Mesodermal cell (in vitro differentiated cells): Measurements from ENCODE around the gene TPST1.
"Not testable (repeated sequence)": the region's sequence is repeated elsewhere in the genome, so short reads cannot be mapped to it uniquely, and the experiment has no call there.

Experiments used
- H3K27ac ChIP-seq: 2 replicates; pipeline ENCODE4 v1.7.0; 2013; ENCODE audit warnings: mild to moderate bottlenecking, low read depth, low read length, moderate library complexity; ENCODE audit not compliant: severe bottlenecking
- H3K36me3 ChIP-seq: 2 replicates; pipeline ENCODE4 v1.7.1; 2013; ENCODE audit warnings: mild to moderate bottlenecking, low read length, moderate library complexity; ENCODE audit not compliant: control insufficient read depth, insufficient read depth
- H3K4me1 ChIP-seq: one replicate; pipeline ENCODE4 v1.7.1; 2013; ENCODE audit warnings: mild to moderate bottlenecking, low read length; ENCODE audit not compliant: insufficient read depth, control insufficient read depth, poor library complexity, severe bottlenecking
- H3K4me3 ChIP-seq: 2 replicates; pipeline ENCODE4 v1.7.0; 2013; ENCODE audit warnings: low read length, control low read depth, mild to moderate bottlenecking; ENCODE audit not compliant: insufficient read depth, poor library complexity, severe bottlenecking; ENCODE audit errors: extremely low read depth
- H3K9me3 ChIP-seq: 2 replicates; pipeline ENCODE4 v1.7.1; 2013; ENCODE audit warnings: mild to moderate bottlenecking, low read length, moderate library complexity; ENCODE audit not compliant: control insufficient read depth
- WGBS, 2 experiments: methylation state at CpG; one replicate each; pipeline ENCODE4 v1.1.5; 2013; ENCODE audit warnings: missing lambda C conversion rate in 2 of 2; ENCODE audit not compliant: insufficient coverage in 2 of 2; 5-methylcytosine and 5-hydroxymethylcytosine counted together

Gene TPST1

DNA sequence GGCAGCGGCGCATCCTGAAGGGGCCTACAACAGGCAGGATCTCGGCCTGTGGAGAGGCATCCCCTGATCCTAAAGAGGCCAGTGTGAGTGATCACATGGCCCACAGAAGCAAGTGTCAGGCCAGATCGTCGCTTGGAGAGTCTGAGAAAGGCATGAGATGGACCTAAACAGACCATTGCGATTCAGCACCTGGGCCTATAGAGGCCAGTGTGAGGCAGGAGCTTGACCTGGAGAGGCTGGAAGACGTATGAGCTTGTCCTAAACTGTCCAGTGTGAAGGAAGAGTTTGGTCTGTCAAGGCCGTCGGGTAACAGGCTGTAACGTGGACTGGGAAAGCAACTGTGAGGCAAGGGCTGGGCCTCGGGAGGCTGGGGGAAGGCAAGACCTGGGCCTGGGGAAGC lies 172.6 kb downstream of the TPST1 start:
- H3K36me3 ChIP-seq = peaks cover 12% of the 10 kb centered on the region
- H3K4me3 ChIP-seq = no peak overlapping the region
- 96% methylated on average over 10 to 11 of the region's 11 CpGs for WGBS, 2 experiments
- H3K9me3 ChIP-seq = no peaks in the 10 kb centered on the region
- H3K27ac ChIP-seq = no peak overlapping the region
- peaks cover 6% of the 10 kb centered on the region for H3K4me1 ChIP-seq

DNA sequence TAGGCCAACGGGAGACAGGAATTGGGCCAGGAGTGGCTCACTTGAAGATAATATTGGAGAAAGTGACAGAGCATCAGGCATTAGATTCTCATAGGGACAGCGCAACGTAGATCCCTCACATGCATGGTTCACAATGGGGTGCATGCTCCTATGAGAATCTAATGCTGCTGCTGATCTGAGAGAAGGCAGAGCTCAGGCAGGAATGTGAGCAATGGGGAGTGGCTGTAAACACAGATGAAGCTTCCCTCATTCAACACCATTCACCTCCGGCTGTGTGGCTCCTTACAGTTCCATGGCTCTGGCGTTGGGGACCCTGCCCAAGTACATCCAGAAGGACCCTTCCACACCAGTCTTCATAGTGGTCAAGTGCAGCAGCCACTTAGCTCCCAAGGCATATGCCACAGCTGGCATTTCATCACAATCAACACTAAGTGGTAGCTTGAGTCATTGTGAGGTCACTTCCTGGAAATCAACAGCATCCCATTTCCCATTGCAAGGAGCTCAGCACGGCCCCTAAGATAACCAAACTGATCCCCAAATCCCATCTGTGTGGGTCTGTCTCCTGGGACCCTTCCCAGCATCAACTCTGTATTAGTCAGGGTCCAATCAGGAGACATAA lies 174.5 kb downstream of the TPST1 start:
- peaks cover 6% of the 10 kb centered on the region for H3K4me1 ChIP-seq
- WGBS, 2 experiments = 93 to 95% methylated on average over 4 to 5 of the region's 6 CpGs
- peaks cover 12% of the 10 kb centered on the region for H3K36me3 ChIP-seq
- H3K9me3 ChIP-seq = no peaks in the 10 kb centered on the region
- no peak overlapping the region for H3K27ac ChIP-seq
- no peak overlapping the region for H3K4me3 ChIP-seq

DNA sequence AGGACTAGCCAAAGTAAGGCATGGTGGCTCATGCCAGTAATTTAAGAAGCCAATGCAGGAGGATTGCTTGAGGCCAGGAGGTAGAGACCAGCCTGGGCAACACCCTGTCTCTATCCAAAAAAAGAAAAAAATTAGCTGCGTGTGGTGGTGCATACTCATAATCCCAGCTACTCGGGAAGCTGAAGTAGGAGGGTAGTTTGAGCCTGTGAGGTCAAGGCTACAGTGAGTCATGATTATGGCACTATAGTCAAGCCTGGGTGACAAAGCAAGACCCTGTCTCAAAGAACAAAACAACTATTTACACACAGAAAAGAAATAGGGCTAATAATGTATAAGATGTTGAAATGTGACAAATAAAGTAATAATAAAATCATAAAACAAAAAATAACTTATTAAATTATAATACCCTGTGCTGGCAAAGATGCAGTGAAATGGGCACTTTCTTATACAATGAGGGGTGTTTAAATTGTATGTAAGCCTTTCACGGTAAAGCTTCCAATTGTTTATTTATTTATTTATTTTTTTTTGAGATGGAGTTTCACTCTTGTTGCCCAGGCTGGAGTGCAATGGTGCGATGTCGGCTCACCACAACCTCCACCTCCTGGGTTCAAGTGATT lies 175.2 kb downstream of the TPST1 start:
- Histone ChIP-seq H3K36me3 (peaks cover 12% of the 10 kb centered on the region), H3K9me3 (no peaks in the 10 kb centered on the region), H3K27ac (no peak overlapping the region), H3K4me3 (no peak overlapping the region), H3K4me1 (peaks cover 6% of the 10 kb centered on the region)
- WGBS, 2 experiments = 100% methylated on average over 1 of the region's 5 CpGs; no CpG with 5 or more reads in 1 of the 2 experiments

DNA sequence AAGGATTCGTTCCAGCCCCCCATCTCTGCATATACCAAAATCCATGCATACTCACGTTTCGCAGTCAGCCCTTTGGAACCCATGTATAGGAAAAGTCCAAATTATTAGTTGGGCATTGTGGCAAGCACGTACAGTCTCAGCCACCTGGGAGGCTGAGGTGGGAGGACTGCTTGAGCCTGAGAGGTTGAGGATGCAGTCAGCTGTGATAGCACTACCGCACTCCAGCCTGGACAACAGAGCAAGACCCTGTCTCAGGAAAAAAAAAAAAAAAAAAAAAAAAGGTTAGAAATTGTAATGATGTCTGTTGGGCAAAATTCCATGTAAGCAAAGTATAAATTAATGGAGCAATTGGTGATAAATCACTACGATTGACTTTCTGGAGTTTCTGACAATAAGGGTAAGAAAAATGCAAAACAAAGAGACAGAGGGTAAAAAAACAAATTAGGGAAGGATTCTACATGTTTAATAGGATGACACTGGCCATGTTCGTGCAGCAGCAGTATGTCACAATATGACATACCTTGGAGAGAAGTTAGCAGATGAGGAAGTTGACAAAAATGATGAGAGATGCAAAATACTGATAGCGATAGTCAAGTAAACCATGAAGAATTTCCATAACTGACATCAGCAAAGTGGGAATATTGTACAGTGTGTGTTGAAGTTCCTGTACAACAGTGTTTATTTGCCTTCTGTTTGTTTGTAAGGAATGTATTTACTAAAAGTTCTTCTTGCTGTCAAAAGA lies 177.2 kb downstream of the TPST1 start:
- H3K9me3 ChIP-seq = not testable (repeated sequence)
- 96% methylated on average over 4 to 5 of the region's 8 CpGs for WGBS, 2 experiments

DNA sequence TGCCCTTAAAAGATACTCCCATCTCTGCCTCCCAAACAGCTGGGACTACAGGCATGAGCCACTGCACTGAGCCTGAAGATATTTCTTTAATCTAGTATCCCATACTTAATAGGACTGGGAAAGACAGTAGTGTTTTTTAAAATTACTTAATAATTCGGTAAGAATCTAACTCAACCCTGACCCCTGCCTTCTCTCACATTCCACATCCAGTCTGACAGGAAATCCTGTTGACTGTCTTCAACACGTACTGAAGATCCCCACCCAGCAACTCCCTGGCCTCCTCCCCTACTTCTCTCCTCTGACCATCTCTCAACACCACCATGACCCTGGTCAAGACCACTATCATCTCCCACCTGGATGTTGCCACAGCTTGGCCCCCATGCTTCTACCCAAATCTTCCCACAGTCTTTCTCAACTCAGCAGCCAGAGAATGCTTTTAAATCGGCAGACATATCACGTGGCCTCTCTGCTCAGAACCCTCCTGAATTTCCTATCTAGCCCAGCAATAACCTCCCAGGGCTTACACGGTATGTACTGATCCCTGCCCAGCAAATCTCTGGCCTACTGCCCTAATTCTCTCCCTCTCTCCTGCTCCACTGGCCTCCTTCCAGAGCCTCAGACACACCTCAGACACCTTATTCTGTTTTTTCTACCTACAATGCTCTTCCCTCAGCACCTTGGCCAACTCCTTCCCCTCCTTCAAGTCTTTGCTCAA lies 180.2 kb downstream of the TPST1 start:
- H3K27ac ChIP-seq, H3K36me3 ChIP-seq, H3K9me3 ChIP-seq, H3K4me1 ChIP-seq, H3K4me3 ChIP-seq: not testable (repeated sequence)
- WGBS, 2 experiments = 89 to 95% methylated on average over 4 to 5 of the region's 5 CpGs

More for the DNA sequence above, 177.2 kb downstream of the TPST1 start:
- not testable (repeated sequence) for H3K4me3 ChIP-seq, H3K27ac ChIP-seq, H3K4me1 ChIP-seq
- H3K36me3 ChIP-seq = peaks cover 12% of the 10 kb centered on the region

DNA sequence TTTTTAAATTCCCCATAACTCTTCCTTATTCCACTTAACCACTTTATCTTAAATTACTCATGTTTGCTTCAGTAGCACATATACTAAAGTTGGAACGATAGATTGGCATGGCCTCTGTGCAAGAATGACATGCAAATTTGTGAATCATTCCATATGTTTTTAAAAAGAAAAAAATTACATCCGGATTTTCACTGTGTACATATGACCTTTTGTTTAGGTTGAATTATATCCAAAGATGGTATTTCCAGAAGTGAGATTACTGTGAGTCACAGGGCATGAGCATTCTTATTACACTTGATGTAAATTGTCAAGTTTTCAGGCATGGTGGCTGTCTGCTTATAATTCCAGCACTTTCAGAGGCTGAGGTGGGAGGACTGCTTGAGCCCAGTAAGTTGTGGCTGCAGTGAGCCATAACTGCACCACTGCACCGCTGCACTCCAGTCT lies 190.0 kb downstream of the TPST1 start:
- 100% methylated on average over 1 to 2 of the region's 3 CpGs for WGBS, 2 experiments
- not testable (repeated sequence) for H3K4me1 ChIP-seq, H3K36me3 ChIP-seq, H3K4me3 ChIP-seq, H3K9me3 ChIP-seq, H3K27ac ChIP-seq

DNA sequence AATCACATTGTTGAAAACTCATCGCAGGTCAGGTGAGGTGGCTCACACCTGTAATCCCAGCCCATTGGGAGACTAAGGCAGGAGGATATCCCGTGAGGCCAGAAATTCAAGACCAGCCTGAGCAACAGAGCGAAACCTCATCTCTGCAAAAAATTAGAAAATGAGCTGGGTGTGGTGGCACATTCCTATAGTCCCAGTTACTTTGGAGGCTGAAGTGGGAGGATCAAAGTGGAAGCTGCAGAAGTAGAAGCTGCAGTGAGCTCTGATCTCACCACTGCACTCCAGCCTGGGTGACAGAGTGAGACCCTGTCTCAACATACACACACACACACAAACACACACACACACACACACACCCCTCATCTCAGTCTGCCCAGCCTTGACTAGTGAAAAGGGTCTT lies 190.9 kb downstream of the TPST1 start:
- H3K36me3 ChIP-seq, H3K27ac ChIP-seq, H3K9me3 ChIP-seq, H3K4me1 ChIP-seq, H3K4me3 ChIP-seq: not testable (repeated sequence)
- WGBS, 2 experiments = 89 to 96% methylated on average over 3 of the region's 3 CpGs

DNA sequence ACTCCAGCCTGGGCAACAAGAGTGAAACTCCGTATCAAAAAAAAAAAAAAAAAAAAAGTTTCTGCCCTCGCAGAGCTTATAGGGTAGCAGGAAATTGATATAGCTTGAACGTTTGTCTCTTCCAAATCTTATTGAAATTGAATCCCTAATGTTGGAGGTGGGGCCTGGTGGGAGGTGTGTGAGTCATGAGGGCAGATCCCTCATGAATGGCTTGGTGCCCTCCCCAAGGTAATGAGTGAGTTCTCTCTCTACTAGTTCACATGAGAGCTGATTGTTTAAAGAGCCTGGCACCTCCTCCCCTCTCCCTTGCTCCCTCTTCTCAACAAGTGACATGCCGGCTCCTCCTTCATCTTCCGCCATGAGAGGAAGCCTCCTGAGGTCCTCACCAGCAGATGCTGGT lies 193.7 kb downstream of the TPST1 start:
- WGBS, 2 experiments = 82 to 83% methylated on average over 3 to 4 of the region's 5 CpGs
- not testable (repeated sequence) for H3K9me3 ChIP-seq, H3K4me1 ChIP-seq, H3K27ac ChIP-seq, H3K4me3 ChIP-seq, H3K36me3 ChIP-seq

DNA sequence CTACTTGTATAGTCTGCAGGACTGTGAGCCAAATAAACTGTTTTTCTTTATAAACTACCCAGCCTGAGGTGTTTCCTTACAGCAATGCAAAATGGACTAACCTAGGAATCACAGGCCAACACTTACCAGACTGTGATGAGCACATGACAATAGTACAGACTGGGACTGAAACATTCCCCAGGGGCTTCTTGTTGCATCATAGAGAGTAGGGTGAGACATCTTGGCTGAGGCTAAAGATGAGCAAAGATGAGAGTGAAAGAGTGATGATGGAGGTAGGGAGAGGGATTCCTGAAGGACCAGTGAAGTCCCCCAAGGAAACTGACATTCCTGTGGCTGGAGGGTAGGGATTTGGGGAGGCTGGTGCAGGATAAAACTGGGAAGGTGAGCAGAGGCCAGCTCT lies 194.4 kb downstream of the TPST1 start:
- peaks cover 8% of the 10 kb centered on the region for H3K36me3 ChIP-seq
- H3K27ac ChIP-seq = no peak overlapping the region

DNA sequence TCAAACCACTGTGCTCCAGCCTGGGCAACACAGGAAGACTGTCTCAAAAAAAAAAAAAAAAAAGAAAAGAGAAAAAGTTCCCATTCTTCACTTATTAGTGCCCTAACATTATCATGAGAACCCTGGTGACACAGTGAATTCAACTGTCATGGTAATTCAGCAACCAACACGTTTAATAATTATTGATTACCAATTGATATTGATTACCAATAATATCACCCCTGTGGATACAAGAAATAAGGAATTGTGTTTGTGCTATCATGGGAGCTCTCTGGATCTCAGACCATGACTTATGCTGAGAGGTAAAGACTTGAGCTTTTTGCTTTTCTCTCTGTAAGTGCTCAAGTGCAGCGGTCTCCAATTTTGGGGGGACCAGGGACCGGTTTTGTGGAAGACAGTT lies 195.3 kb downstream of the TPST1 start:
- no peaks in the 10 kb centered on the region for H3K9me3 ChIP-seq
- no peak overlapping the region for H3K27ac ChIP-seq
- no peak overlapping the region for H3K4me3 ChIP-seq
- WGBS, 2 experiments = no CpG with 5 or more reads among the region's 3 CpGs
- peaks cover 8% of the 10 kb centered on the region for H3K36me3 ChIP-seq
- no peaks in the 10 kb centered on the region for H3K4me1 ChIP-seq

More for the DNA sequence above, 194.4 kb downstream of the TPST1 start:
- no peak overlapping the region for H3K4me3 ChIP-seq
- no peaks in the 10 kb centered on the region for H3K9me3 ChIP-seq
- no peaks in the 10 kb centered on the region for H3K4me1 ChIP-seq
